Neural cell (in vitro differentiated cells): ENCODE data around the gene DBP. TPM values are rescaled to one million over a fixed set of nuclear protein-coding genes. Genes with fewer than 3 reads are reported as not detected.

Experiments
- H2AFZ ChIP-seq: fragments of 200-600, 300-800 bp; sonication (generic), shearing (Covaris generic); 2 replicates; pipeline ENCODE4 v1.6.0; 2014; ENCODE audit warnings: low read depth, mild to moderate bottlenecking, antibody characterized with exemption, low read length, moderate library complexity
- H3F3A ChIP-seq: fragments of 200-600 bp; shearing (Covaris generic); 2 replicates; pipeline ENCODE4 v1.6.1; 2016; ENCODE audit warnings: mild to moderate bottlenecking, moderate library complexity, mixed read lengths, antibody characterized with exemption, low read length; ENCODE audit not compliant: insufficient read depth, poor library complexity, severe bottlenecking
- H3K27ac ChIP-seq: fragments of 200-600, 300-800 bp; sonication (generic), shearing (Covaris generic); 2 replicates; pipeline ENCODE4 v1.5.1; 2014; ENCODE audit warnings: mild to moderate bottlenecking, low read length, moderate library complexity
- H3K27me3 ChIP-seq: fragments of 300-800, 200-600 bp; sonication (generic), shearing (Covaris generic); 2 replicates; pipeline ENCODE4 v1.6.0; 2014; ENCODE audit warnings: mild to moderate bottlenecking, low read depth, low read length, moderate library complexity; ENCODE audit not compliant: insufficient read depth
- H3K36me3 ChIP-seq: fragments of 300-800, 200-600 bp; sonication (generic), shearing (Covaris generic); 2 replicates; pipeline ENCODE4 v1.5.1; 2014; ENCODE audit warnings: mild to moderate bottlenecking, antibody characterized with exemption, low read length, moderate library complexity; ENCODE audit not compliant: insufficient read depth
- H3K4me2 ChIP-seq: fragments of 300-800, 200-600 bp; sonication (generic), shearing (Covaris generic); 2 replicates; pipeline ENCODE4 v1.6.0; 2014; ENCODE audit warnings: mild to moderate bottlenecking, low read length
- H3K4me3 ChIP-seq: fragments of 300-800, 200-600 bp; sonication (generic), shearing (Covaris generic); 2 replicates; pipeline ENCODE4 v1.5.1; 2014; ENCODE audit warnings: mild to moderate bottlenecking, low read length, moderate library complexity
- H3K79me2 ChIP-seq: fragments of 200-600 bp; shearing (Covaris generic); replicated peaks from 2 replicates; pipeline ENCODE4 v1.6.0; 2014; ENCODE audit warnings: mild to moderate bottlenecking, low read length, moderate library complexity; ENCODE audit not compliant: insufficient read depth
- H3K9ac ChIP-seq: fragments of 300-800, 200-600 bp; sonication (generic), shearing (Covaris generic); 2 replicates; pipeline ENCODE4 v1.6.1; 2016; ENCODE audit warnings: mild to moderate bottlenecking, low read length, mixed read lengths
- H3K9me2 ChIP-seq: fragments of 200-600 bp; shearing (Covaris generic); 2 replicates; pipeline ENCODE4 v1.6.1; 2016; ENCODE audit warnings: mild to moderate bottlenecking, low read length, mixed read lengths; ENCODE audit not compliant: insufficient read depth
- H3K9me3 ChIP-seq: fragments of 200-600, 300-800 bp; sonication (generic), shearing (Covaris generic); 2 replicates; pipeline ENCODE4 v1.6.1; 2016; ENCODE audit warnings: mild to moderate bottlenecking, mixed run types, low read length, moderate library complexity, mixed read lengths
- H4K20me1 ChIP-seq: fragments of 200-600 bp; shearing (Covaris generic); 2 replicates; pipeline ENCODE4 v1.6.1; 2016; ENCODE audit warnings: mild to moderate bottlenecking, mixed run types; ENCODE audit not compliant: insufficient read depth
- CTCF ChIP-seq: fragments of 450-650 bp; IDR thresholded peaks from 2 replicates; pipeline ENCODE4 v1.5.1; 2014; ENCODE audit warnings: antibody characterized with exemption, mild to moderate bottlenecking, moderate library complexity; ENCODE audit not compliant: poor library complexity, severe bottlenecking
- EP300 ChIP-seq: fragments of 450-650 bp; conservative IDR thresholded peaks from 2 replicates; pipeline ENCODE4 v1.6.1; 2014; ENCODE audit warnings: antibody characterized with exemption, mild to moderate bottlenecking, moderate library complexity; ENCODE audit not compliant: poor library complexity, severe bottlenecking
- EZH2 ChIP-seq: fragments of 200-600, 300-800 bp; shearing (Covaris generic), sonication (generic); IDR thresholded peaks from 2 replicates; pipeline ENCODE4 v1.6.1; 2014; ENCODE audit warnings: antibody characterized with exemption, low read length, borderline replicate concordance, mild to moderate bottlenecking; ENCODE audit not compliant: insufficient read depth, poor library complexity, severe bottlenecking
- MXI1 ChIP-seq: fragments of 450-650 bp; conservative IDR thresholded peaks from 2 replicates; pipeline ENCODE4 v1.6.1; 2014; ENCODE audit warnings: antibody characterized with exemption, mild to moderate bottlenecking; ENCODE audit not compliant: poor library complexity, severe bottlenecking
- POLR2AphosphoS5 ChIP-seq: IDR thresholded peaks from 2 replicates; pipeline ENCODE4 v1.6.1; 2012
- RAD21 ChIP-seq: fragments of 450-650 bp; conservative IDR thresholded peaks from 2 replicates; pipeline ENCODE4 v1.6.1; 2014; ENCODE audit warnings: antibody characterized with exemption, mild to moderate bottlenecking, moderate library complexity
- REST ChIP-seq: IDR thresholded peaks from 2 replicates; pipeline ENCODE4 v1.6.1; 2012; ENCODE audit warnings: borderline replicate concordance
- SMC3 ChIP-seq: fragments of 450-650 bp; conservative IDR thresholded peaks from 2 replicates; pipeline ENCODE4 v1.6.1; 2014; ENCODE audit warnings: antibody characterized with exemption, mild to moderate bottlenecking, moderate library complexity; ENCODE audit not compliant: poor library complexity
- TAF1 ChIP-seq: IDR thresholded peaks from 2 replicates; pipeline ENCODE4 v1.6.1; 2012; ENCODE audit warnings: low read depth
- polyA plus RNA-seq: library from polyadenylated mRNA; depleted of rRNA; stranded (reverse); fragments of >200 nt; gene quantifications from 2 replicates; pipeline ENCODE4 v1.2.3, GENCODE V29; 2014

Gene DBP
- polyA plus RNA-seq, 1 donor from 2014 or later: 3.6 TPM

- Histone ChIP-seq H3K27me3 (no peaks in the 10 kb centered on the region), H2AFZ (no peak overlapping the region), H3K27ac (no peak overlapping the region), H3K9ac (no peak overlapping the region), H3K4me3 (no peak overlapping the region), H4K20me1 (no peaks in the 10 kb centered on the region), H3K9me3 (no peaks in the 10 kb centered on the region), H3K9me2 (no peaks in the 10 kb centered on the region), H3K36me3 (no peaks in the 10 kb centered on the region), H3K79me2 (no peaks in the 10 kb centered on the region), H3F3A (no peaks in the 10 kb centered on the region), H3K4me2 (no peak overlapping the region)
- no peak for TF ChIP-seq CTCF
- no peak for TF ChIP-seq REST
- TF ChIP-seq MXI1: no peak
- no peak for TF ChIP-seq RAD21
- no peak for TF ChIP-seq TAF1
- TF ChIP-seq SMC3: no peak
- no peak for TF ChIP-seq EP300
- no peak for TF ChIP-seq EZH2
- no peak for TF ChIP-seq POLR2AphosphoS5
Observed at GRCh38 chr19:48670699-48671445, 33.7 kb upstream of the DBP start.

- Histone ChIP-seq H3K27ac (no peak overlapping the region), H3K27me3 (no peaks in the 10 kb centered on the region), H3K9ac (no peak overlapping the region), H3K9me3 (no peaks in the 10 kb centered on the region), H3F3A (no peaks in the 10 kb centered on the region), H3K79me2 (no peaks in the 10 kb centered on the region), H3K36me3 (no peaks in the 10 kb centered on the region), H4K20me1 (no peaks in the 10 kb centered on the region), H3K9me2 (no peaks in the 10 kb centered on the region), H3K4me3 (no peak overlapping the region), H2AFZ (no peak overlapping the region), H3K4me2 (no peak overlapping the region)
- TF ChIP-seq TAF1 (no peak), CTCF (no peak), SMC3 (no peak)
Observed at GRCh38 chr19:48669903-48670668, 32.9 kb upstream of the DBP start.
